GM21529 (cell line): ENCODE measurements around the gene METTL2A.
"Not testable (repeated sequence)": the region's sequence is repeated elsewhere in the genome, so short reads cannot be mapped to it uniquely, and the experiment has no call there.

ENCODE experiments used
- ATAC-seq: cut with Tn5 transposase; IDR thresholded peaks from one replicate; pipeline ENCODE4 v1.9.1; 2021; ENCODE audit not compliant: unreplicated experiment

The METTL2A gene

GRCh38 chr17:62423647-62424461, at the start of gene METTL2A:
METTL2A (plus strand) TSS chr17:62423897; CDS start chr17:62423903, 6 bp downstream.
- peak; percentile 93 for ATAC-seq

- no peak for ATAC-seq
These were observed 43.4 kb upstream of the METTL2A start, which contains the start of gene EFCAB3 for GRCh38 chr17:62380253-62380652. EFCAB3 (plus strand) TSS chr17:62380553; CDS start chr17:62382980, 2,427 bp downstream.

GRCh38 chr17:62381561-62381960, 42.1 kb upstream of the METTL2A start:
- no peak for ATAC-seq

- ATAC-seq, result no peak
These were observed 34.8 kb upstream of the METTL2A start for GRCh38 chr17:62388856-62389255.

- no peak for ATAC-seq
These were observed 30.8 kb upstream of the METTL2A start for GRCh38 chr17:62392908-62393307.

- ATAC-seq, result no peak
These were observed 24.8 kb upstream of the METTL2A start for GRCh38 chr17:62398891-62399290.

GRCh38 chr17:62405451-62405850, 18.2 kb upstream of the METTL2A start:
- ATAC-seq, result no peak

GRCh38 chr17:62413090-62413489, 10.6 kb upstream of the METTL2A start:
- not testable (repeated sequence) for ATAC-seq

- ATAC-seq, result not testable (repeated sequence)
These were observed 2.5 kb downstream of the METTL2A start for GRCh38 chr17:62426214-62426613.

GRCh38 chr17:62435251-62435650, 11.6 kb downstream of the METTL2A start:
- not testable (repeated sequence) for ATAC-seq

GRCh38 chr17:62441181-62441580, 17.5 kb downstream of the METTL2A start:
- ATAC-seq, result not testable (repeated sequence)

- ATAC-seq, result no peak
These were observed 20.4 kb downstream of the METTL2A start for GRCh38 chr17:62444063-62444462.

- ATAC-seq, result not testable (repeated sequence)
These were observed 22.1 kb downstream of the METTL2A start for GRCh38 chr17:62445791-62446190.

- ATAC-seq, result not testable (repeated sequence)
These were observed 28.5 kb downstream of the METTL2A start for GRCh38 chr17:62452195-62452594.

GRCh38 chr17:62453041-62453440, 29.3 kb downstream of the METTL2A start:
- not testable (repeated sequence) for ATAC-seq

- ATAC-seq, result peak; percentile 22
These were observed 30.0 kb downstream of the METTL2A start for GRCh38 chr17:62453656-62454055.

GRCh38 chr17:62454111-62454510, 30.4 kb downstream of the METTL2A start:
- ATAC-seq, result peak; percentile 68

GRCh38 chr17:62456016-62456415, 32.3 kb downstream of the METTL2A start:
- no peak for ATAC-seq

- ATAC-seq, result not testable (repeated sequence)
These were observed 34.8 kb downstream of the METTL2A start for GRCh38 chr17:62458483-62458882.

- ATAC-seq, result not testable (repeated sequence)
These were observed 40.7 kb downstream of the METTL2A start for GRCh38 chr17:62464422-62464821.

- not testable (repeated sequence) for ATAC-seq
These were observed 41.6 kb downstream of the METTL2A start for GRCh38 chr17:62465271-62465670.

- ATAC-seq, result not testable (repeated sequence)
These were observed 47.1 kb downstream of the METTL2A start for GRCh38 chr17:62470666-62471379.
